ENCODE results near the gene CD48. TPM values are rescaled to one million over a fixed set of nuclear protein-coding genes. Genes with fewer than 3 reads are reported as not detected.

The CD48 gene
- total and polyA plus RNA-seq, 2 experiments from 2014 or later, result 0.30 TPM; not detected in 1

GRCh38 chr1:160741092-160741501 is 29.5 kb upstream of the CD48 start:
- Histone ChIP-seq H3K36me3 (replicated peaks; ENCODE audit: insufficient read depth, low read depth) (no peaks in the 10 kb centered on the region), H3K4me1 (ENCODE audit: insufficient read depth) (no peaks in the 10 kb centered on the region), H4K20me1 (ENCODE audit: insufficient read depth, poor library complexity, severe bottlenecking) (no peaks in the 10 kb centered on the region), H3K27ac (no peak overlapping the region), H3K4me3 (no peak overlapping the region), H3K27me3 (no peaks in the 10 kb centered on the region), H3K9me2 (replicated peaks; ENCODE audit: insufficient read depth) (no peaks in the 10 kb centered on the region), H3K9me3 (ENCODE audit: low read depth) (no peaks in the 10 kb centered on the region), H3K79me2 (no peaks in the 10 kb centered on the region), H3K4me2 (no peak overlapping the region), H2AFZ (no peak overlapping the region)
- 95% methylated on average over 4 of the region's 4 CpGs for WGBS (ENCODE audit: low lambda C conversion rate, missing lambda C conversion rate)
- TF ChIP-seq EZH2 (IDR thresholded peaks at IDR 0.05; ENCODE audit: borderline replicate concordance) (no peak), CTCF (IDR thresholded peaks at IDR 0.05; ENCODE audit: poor library complexity) (no peak), EZH2phosphoT487 (IDR thresholded peaks at IDR 0.05; ENCODE audit: low read depth, severe bottlenecking, unreplicated experiment) (no peak)
- DNase-seq (ENCODE audit: low spot score), result no peak

DNA sequence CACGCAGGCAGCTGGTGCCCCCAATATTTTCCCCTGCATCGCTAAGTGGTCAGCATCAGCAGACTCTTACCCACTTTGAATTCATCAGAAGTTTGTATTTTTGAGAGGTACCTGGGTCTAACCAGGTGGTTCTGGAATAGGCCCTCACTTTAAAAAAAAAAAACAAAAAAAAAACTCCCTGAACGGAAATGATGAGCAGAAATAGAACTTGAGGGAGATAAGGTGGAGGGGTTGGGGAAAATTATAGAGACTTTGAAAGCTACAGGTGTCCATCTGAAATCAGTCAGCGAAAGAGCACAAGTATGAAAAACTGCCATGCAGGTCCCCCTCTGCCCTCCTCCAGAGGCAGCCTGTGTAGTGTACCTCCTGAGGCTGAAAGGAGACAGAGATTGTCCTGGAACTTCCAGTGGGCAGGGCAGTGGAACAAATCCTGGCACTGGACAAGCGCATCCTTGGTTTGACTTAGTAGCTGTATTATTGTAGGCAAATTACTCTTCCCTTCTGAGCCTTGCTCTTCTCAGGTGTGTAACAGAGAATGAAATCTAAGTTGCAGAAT is 28.6 kb upstream of the CD48 start:
- H3K27ac ChIP-seq, result no peak overlapping the region
- no peak for DNase-seq (ENCODE audit: low spot score)
- H4K20me1 ChIP-seq (ENCODE audit: insufficient read depth, poor library complexity, severe bottlenecking), result no peaks in the 10 kb centered on the region
- no peak overlapping the region for H2AFZ ChIP-seq
- H3K27me3 ChIP-seq, result no peaks in the 10 kb centered on the region
- no peaks in the 10 kb centered on the region for H3K9me2 ChIP-seq (replicated peaks; ENCODE audit: insufficient read depth)
- no peaks in the 10 kb centered on the region for H3K4me1 ChIP-seq (ENCODE audit: insufficient read depth)
- no peak overlapping the region for H3K4me3 ChIP-seq
- H3K36me3 ChIP-seq (replicated peaks; ENCODE audit: insufficient read depth, low read depth), result no peaks in the 10 kb centered on the region
- WGBS (ENCODE audit: low lambda C conversion rate, missing lambda C conversion rate), result 92% methylated on average over 5 of the region's 5 CpGs
- no peak overlapping the region for H3K4me2 ChIP-seq
- no peak for TF ChIP-seq EZH2phosphoT487 (IDR thresholded peaks at IDR 0.05; ENCODE audit: low read depth, severe bottlenecking, unreplicated experiment)
- no peak for TF ChIP-seq CTCF (IDR thresholded peaks at IDR 0.05; ENCODE audit: poor library complexity)
- no peak for TF ChIP-seq EZH2 (IDR thresholded peaks at IDR 0.05; ENCODE audit: borderline replicate concordance)
- H3K79me2 ChIP-seq, result no peaks in the 10 kb centered on the region
- no peaks in the 10 kb centered on the region for H3K9me3 ChIP-seq (ENCODE audit: low read depth)

GRCh38 chr1:160739098-160739511 is 27.5 kb upstream of the CD48 start, which contains the start of gene SLAMF7:
Gene SLAMF7, plus strand, starts transcription at chr1:160739247. Its CDS starts 55 bp downstream, at chr1:160739302.
- no peaks in the 10 kb centered on the region for H3K27me3 ChIP-seq
- H3K4me1 ChIP-seq (ENCODE audit: insufficient read depth), result no peaks in the 10 kb centered on the region
- no peaks in the 10 kb centered on the region for H3K79me2 ChIP-seq
- no peak within 1 kb of the TSS for H2AFZ ChIP-seq
- TF ChIP-seq EZH2phosphoT487 (IDR thresholded peaks at IDR 0.05; ENCODE audit: low read depth, severe bottlenecking, unreplicated experiment) (no peak), EZH2 (IDR thresholded peaks at IDR 0.05; ENCODE audit: borderline replicate concordance) (no peak), CTCF (IDR thresholded peaks at IDR 0.05; ENCODE audit: poor library complexity) (no peak)
- WGBS (ENCODE audit: low lambda C conversion rate, missing lambda C conversion rate), result 83% methylated on average over 5 of the region's 5 CpGs
- H3K4me2 ChIP-seq, result no peak within 1 kb of the TSS
- H3K27ac ChIP-seq, result no peak within 1 kb of the TSS
- H4K20me1 ChIP-seq (ENCODE audit: insufficient read depth, poor library complexity, severe bottlenecking), result no peaks in the 10 kb centered on the region
- no peak within 1 kb of the TSS for H3K4me3 ChIP-seq
- H3K9me3 ChIP-seq (ENCODE audit: low read depth), result no peaks in the 10 kb centered on the region
- H3K36me3 ChIP-seq (replicated peaks; ENCODE audit: insufficient read depth, low read depth), result no peaks in the 10 kb centered on the region
- no peak for DNase-seq (ENCODE audit: low spot score)
- H3K9me2 ChIP-seq (replicated peaks; ENCODE audit: insufficient read depth), result no peaks in the 10 kb centered on the region
